GM18508 (cell line): ENCODE results near the gene COL13A1.

ENCODE experiments used
- ATAC-seq: cut with Tn5 transposase; IDR thresholded peaks from one replicate; pipeline ENCODE4 v1.9.1; 2021; ENCODE audit warnings: moderate number of reproducible peaks; ENCODE audit not compliant: insufficient read depth, unreplicated experiment

The COL13A1 gene

GRCh38 chr10:69801434-69802315 is at the start of gene COL13A1:
COL13A1 (plus strand) TSS chr10:69801906; CDS start chr10:69802424, 518 bp downstream.
- ATAC-seq = no peak

- no peak for ATAC-seq
Observed at GRCh38 chr10:69752479-69752878, 49.2 kb upstream of the COL13A1 start.

GRCh38 chr10:69756279-69756678 is 45.4 kb upstream of the COL13A1 start:
- ATAC-seq = no peak

GRCh38 chr10:69757206-69757552 is 44.5 kb upstream of the COL13A1 start:
- ATAC-seq = no peak

- ATAC-seq = no peak
Observed at GRCh38 chr10:69757553-69758309, 44.0 kb upstream of the COL13A1 start.

GRCh38 chr10:69758310-69758728 is 43.4 kb upstream of the COL13A1 start:
- no peak for ATAC-seq

- no peak for ATAC-seq
Observed at GRCh38 chr10:69759641-69760040, 42.1 kb upstream of the COL13A1 start.

- no peak for ATAC-seq
Observed at GRCh38 chr10:69760072-69760471, 41.6 kb upstream of the COL13A1 start.

GRCh38 chr10:69761320-69761719 is 40.4 kb upstream of the COL13A1 start:
- ATAC-seq = no peak

- no peak for ATAC-seq
Observed at GRCh38 chr10:69766161-69766910, 35.4 kb upstream of the COL13A1 start.

GRCh38 chr10:69767793-69768192 is 33.9 kb upstream of the COL13A1 start:
- ATAC-seq = no peak

- ATAC-seq = no peak
Observed at GRCh38 chr10:69768386-69768785, 33.3 kb upstream of the COL13A1 start.

- no peak for ATAC-seq
Observed at GRCh38 chr10:69769395-69769992, 32.2 kb upstream of the COL13A1 start.

- ATAC-seq = no peak
Observed at GRCh38 chr10:69772933-69773704, 28.6 kb upstream of the COL13A1 start.

GRCh38 chr10:69774596-69774995 is 27.1 kb upstream of the COL13A1 start:
- ATAC-seq = no peak

GRCh38 chr10:69780077-69780476 is 21.6 kb upstream of the COL13A1 start:
- ATAC-seq = no peak

- ATAC-seq = no peak
Observed at GRCh38 chr10:69781576-69781975, 20.1 kb upstream of the COL13A1 start.

- no peak for ATAC-seq
Observed at GRCh38 chr10:69783515-69783914, 18.2 kb upstream of the COL13A1 start.

GRCh38 chr10:69786791-69787190 is 14.9 kb upstream of the COL13A1 start:
- ATAC-seq = no peak

- ATAC-seq = no peak
Observed at GRCh38 chr10:69787681-69788080, 14.0 kb upstream of the COL13A1 start.
